Spleen (tissue), 3 donors: Measurements from ENCODE around the gene HLA-F.

Source experiments
- POLR2A ChIP-seq, 3 donors: fragments of 450-650 bp; IDR thresholded peaks; one replicate each; pipeline ENCODE4 v1.5.1; 2017; ENCODE audit warnings: antibody characterized with exemption in 3 of 3, mild to moderate bottlenecking in 1 of 3
- POLR2AphosphoS5 ChIP-seq, 3 donors: sonication (generic); formaldehyde crosslinking; IDR thresholded peaks; one replicate each; pipeline ENCODE4 v1.5.1; 2017; ENCODE audit warnings: antibody characterized with exemption in 3 of 3

GRCh38 chr6:29730575-29731126 is 7.4 kb downstream of the HLA-F start:
- TF ChIP-seq POLR2A (IDR thresholded peaks at IDR 0.05) (no peak), POLR2AphosphoS5 (IDR thresholded peaks at IDR 0.05) (peak in 1 of 3 donors; percentile 51)
